HG02973 (cell line): Measurements from ENCODE around the gene UPK2.

Experiments
- ATAC-seq: cut with Tn5 transposase; IDR thresholded peaks from one replicate; pipeline ENCODE4 v1.9.1; 2021; ENCODE audit warnings: moderate library complexity; ENCODE audit not compliant: unreplicated experiment

Gene UPK2

DNA sequence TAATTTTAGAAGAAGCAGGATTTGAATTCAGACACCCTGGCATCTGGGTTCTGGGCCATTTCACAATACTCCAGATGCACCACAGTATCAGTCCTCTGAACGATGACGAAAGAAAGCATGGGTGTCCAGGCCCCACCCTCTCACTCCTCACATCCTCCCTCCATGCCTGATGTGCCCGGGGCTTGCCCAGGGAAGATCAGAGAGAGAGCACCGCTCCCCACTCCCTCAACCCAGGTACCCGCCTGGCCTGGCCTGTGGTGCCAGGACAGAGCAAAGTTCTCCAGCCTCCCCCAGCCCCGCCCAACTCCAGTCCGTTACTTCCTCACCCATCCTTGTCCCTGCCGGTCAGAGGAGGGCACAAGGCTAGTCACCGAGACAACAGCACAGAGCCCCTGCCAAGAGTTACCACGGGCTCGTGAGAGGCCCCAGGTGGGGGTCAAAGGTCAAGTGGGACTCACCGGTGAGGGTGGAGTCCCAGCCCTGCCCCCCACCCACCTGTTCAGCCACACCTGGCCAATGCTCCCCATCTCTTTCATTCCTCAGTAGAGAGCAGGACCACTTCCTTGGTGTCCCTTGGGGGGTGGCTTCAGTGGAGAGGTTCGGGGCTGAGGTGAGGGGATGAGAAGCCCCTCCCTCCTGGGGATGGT, 38.5 kb upstream of the UPK2 start:
- no peak for ATAC-seq

DNA sequence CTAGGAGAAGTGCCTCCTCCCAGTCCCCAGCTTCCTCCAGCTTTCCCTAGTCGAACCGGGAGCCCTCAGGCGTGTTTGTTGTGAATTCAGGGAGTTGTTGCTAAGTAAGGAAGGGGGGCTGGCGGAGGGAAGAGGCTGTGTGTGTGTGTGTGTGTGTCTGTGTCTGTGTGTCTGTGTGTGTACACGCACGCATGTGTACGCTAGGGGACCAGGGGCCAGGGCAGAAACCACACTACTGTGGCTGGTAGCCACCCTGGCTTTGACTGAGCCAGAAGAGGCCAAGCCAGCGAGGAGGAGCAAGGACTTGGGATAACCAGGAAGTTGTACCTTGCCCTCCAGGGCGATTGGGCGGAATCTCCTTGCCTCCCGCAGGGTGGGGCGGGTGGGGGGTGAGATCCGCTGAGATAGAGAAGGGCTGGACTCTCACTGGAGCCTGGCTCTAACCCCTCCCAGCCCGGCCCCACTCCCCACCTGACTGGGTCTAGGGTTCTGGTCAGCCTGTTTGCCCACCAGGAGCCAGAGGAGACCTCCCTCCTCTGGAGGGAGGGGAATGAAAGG, 37.9 kb upstream of the UPK2 start:
- ATAC-seq = no peak

DNA sequence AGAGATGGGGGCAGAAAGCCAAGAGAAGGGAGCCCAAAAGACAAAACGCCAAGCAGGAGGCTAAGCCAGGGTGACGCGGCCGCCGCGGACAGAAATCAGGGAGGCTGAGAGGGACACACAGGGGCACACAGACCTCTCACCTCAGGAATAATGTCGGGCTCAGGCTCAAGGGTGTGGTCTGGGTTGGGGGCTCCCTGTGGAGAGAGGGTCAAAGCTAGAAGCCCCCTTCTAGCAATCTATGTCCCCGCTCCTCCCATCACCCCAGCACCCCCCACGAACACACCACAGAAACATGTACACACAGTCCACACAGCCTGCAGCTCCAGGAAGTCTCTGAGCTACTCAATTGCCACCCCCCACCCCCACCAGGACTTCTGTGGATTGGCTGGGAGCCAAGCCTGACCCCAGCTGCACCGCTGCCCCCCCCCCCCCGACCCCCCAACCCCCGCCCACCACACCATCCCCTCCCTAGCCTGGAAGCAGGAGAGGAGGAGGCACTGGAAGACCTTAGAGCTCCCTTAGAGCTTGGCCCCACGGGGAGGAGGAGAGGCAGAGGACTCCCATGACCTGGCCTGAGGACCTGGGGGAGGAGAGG, 37.3 kb upstream of the UPK2 start:
- ATAC-seq = no peak

DNA sequence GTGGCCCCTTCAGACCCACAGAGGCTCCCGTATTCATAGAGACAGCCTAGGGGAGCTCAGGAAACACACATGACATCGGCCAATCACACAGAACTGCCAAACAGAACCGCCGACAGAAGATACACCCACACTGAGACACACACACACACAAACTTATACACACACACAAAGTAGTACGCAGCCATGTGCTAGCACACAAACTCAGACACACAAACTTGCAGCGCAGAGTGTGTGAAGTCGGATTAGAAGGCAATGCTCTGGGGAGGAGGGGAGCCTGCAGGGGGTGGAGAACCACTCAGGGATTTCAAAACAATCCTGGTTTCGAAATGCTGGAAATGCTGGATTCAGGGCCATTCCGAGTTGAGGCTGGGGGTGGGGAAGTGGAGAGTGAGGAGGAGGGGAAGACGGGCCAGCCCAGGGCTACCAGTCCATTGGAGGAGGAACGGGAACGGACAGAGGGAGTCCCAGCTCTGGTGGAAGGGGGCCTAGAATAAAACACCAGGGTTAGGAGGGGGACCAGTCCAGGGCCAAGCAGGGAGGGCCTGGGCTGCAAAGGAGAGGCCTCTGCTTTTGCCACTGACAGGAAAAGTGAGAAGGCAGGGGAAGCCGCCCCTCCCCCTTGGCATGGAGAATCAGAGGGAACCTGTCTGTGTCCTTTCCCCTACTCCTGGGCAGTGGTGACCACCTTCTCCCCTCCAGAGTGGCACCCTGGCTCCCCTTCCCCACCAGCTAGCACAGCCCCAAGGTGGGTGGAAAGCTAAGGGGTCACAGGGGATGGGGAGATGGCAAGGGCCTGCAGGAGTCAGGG, 34.8 kb upstream of the UPK2 start:
- no peak for ATAC-seq

DNA sequence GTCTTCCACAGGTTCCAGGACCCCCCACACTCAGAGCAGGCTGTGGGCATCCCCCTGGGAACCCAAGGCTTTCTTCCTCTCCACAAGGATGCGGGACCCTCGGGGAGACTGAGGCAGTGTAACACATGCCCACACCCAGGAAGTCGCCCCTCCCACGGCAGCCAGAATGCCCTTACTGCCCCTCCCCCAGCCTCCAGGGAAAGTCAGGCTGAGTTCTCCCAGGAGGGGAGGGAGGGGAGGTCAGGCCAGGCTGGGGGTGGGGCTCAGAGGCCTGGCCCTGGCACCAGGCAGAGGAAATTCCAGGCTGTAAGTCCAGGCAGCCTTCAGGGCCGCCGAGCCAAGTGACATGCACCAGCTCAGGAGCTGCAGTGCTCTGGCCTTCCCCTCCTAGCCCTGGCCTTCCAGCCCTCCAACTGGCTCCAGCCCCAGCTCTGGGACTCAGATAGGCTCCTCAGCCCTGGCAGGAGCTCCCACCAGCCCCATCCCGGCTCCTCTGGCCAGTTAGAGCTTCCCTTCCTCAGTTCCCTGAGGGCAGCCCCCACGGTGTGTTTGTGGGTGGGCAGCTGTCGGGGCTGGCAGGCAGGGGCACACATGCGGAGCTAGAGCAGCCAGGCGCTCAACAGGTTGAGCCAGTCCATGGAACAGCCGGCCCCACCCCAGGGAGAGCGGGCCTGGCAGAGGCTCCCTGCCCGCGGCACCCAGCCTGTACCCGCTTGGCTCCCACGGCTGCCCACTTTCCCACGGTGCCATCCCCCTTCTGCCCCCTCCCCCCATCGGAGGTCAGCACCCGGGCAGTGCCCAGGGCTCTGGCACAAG, 34.0 kb upstream of the UPK2 start:
- ATAC-seq = no peak

DNA sequence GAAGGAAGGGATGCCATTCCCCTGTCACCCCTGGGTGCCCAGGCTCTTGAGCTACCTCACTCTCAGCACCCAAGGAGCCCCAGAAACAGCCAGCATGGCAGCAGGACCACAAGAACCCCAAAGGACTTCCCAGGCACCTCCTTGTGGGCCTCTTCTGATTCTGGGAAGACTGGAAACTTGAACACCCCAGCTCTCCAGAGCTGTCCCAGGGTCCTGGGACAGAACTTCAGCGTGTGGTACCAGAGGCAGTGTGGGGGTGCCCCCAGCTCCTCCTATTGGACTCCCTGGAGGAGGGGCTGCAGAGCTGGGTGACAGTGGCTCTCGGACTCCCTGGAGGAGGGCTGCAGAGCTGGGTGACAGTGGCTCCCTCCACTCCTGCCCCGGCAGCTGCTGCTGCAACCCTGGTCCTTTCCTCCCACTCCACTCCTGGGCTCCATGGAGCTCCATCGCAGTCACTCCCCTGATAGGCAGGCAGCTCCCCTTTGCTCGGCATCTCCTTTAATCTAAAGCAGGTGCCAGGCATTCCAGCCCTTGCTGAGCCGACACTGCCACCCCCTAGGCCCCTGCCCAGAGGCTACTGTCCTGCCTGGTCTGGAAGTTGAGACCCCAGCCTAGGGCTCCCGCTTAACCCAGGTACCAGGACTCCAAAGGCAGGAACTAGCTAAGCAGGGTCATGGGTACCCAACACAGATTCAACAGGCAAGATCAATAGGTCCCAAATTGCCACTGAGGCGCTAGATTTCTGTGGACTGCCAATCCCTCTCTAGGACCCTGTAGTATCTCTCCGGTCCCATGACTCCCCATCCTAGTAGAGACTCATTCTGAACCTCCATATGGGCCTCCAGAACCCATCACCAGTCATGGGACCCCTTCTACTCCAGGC, 33.1 kb upstream of the UPK2 start:
- no peak for ATAC-seq

DNA sequence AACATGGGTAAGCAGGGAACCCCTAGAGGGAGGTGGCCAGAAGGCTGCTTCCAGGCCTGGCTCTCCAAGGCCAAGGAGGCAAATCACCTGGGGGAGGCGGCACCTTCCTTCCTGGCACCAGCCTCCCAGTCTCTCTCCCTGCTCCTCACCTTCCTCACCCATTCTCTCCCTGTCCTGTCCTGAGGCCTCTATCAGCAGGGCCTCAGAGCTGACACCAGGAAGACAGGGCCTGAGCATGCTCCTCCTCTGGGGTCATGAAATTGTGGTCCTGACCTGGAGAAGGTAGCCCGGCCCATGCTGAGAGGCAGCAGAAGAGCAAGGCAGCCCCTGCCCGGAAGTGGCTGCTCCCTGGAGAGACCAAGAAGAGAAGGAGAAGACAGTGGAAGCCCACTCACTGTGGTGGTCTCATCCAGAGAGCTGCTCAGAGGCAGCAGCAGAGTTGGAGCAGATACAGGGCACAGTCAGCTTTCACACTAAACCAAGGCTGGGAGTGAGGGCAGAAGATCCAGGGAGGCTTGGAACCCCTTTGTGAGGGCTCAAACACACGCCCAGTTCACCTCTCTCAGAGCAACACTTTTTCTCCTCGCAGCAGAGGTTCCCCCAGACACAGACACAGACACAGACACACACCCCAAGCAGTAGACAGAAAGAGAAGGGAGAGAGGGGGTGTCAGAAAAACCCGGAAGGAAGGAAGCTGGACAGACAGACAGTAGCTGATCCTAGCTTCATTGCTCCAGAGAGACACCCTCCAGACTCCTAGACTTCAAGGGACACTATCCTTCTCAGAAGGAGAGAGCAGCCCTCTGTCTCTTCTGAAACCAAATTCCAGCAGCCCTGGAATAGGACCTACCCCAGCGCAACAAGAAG, 32.1 kb upstream of the UPK2 start:
- ATAC-seq = no peak

DNA sequence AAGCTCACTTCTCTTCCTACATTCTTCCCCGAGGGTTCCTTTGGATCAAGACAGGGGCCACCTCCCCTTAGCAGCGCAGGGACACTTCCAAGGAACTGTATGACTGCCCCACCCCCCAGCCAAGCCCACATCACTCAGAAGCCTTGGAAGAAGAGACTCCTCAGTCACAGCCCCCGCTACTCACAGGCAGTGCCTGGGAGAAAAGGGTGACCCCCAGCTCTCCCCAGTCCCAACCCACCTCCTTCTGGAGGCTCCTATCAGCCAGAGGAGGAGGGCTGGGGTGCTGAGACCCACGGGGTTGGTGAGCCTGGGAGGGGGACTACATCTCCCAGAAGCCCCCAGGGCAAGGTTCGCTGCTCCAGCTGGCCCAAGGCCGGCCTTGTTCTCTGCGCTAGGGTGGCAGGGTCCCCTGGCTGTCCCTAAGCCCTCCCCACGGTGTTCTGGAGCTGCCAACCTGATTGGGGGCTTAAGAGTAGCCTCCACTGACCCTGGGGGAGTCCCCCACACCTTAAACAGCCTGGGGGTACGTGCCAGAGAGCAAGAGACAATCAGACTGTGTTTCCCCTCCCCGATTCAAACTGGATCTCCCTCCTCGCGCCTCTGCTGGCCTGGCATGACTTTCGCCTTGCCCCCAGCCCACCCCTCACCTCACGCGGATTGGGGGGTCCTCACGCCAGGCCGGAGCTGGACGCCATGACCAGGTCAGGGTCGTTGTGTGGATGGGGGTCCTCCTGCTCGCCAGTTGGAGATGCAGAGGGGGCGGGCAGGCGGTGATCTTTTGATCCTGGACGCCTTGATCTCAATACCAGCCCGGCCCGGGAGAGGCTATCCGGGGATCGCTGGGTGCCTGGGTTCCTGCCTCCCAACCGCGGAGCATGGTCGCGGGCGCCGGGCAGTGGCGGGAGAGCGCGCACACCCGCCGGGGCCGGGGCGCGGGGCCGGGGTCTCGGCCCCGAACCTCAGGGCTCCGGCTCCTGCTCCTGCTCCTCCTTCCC, 31.2 kb upstream of the UPK2 start:
- ATAC-seq = no peak

DNA sequence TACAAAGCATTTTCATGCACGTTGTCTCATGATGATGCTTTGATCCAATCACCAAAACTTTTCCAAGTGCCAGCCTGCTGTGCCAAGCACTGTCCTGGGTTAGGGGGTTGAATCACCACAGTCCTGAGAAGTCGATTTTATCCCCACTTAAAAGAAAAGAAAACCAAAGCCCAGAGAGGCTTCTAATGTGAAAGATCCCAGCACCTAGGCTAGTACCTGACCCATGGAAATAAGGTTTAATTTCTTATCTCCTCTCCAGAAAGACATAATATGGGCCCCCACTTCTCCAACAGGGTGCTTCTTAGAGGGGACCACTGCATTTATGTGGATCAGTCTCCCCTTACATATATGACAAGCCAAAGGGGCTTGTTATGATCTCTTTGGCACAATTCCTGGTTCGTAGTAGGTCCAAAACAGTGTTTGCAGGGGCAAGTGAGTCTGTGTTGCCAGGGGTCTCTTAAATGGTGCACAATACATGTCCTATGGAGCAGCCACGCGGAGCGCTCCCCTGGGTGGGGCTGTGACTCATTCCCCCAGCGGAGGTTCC, 28.5 kb upstream of the UPK2 start:
- no peak for ATAC-seq

DNA sequence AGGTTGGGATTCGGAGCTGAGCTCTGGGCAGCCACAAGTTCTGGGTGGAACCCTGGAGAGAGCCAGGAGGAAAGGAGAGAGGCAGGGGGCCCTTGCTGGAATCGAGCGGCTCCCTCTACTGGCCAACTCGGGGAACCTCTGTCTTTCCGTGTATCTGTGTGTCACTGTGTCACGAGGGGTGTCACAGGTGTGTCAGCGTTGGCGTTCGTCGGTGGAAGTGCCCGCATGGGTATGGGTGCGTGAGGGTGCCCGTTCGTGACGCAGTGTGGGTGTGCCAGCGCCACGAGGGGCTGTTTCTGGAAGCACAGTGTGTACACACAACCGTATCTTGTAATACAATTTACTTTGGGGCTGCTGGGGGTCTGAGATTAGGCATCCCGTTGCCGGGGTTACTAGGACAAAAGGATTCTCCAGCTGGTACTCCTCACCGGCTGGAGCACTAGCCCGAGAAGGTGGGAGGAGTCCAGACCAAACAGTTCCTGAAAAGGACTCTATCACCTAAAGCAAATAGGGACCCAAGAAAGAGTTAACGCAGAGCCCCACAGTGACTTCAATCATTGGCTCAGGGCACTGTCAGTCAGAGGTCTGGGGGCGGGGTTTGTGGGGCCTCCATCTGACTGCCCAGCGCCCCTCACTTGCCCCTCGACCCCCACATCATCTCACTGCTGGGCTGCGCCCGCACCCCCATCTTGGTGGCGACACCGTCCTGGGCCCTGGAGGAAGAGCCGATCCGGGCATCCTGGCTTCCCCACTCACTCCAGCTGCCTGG, 27.8 kb upstream of the UPK2 start:
- ATAC-seq = peak; percentile 37

DNA sequence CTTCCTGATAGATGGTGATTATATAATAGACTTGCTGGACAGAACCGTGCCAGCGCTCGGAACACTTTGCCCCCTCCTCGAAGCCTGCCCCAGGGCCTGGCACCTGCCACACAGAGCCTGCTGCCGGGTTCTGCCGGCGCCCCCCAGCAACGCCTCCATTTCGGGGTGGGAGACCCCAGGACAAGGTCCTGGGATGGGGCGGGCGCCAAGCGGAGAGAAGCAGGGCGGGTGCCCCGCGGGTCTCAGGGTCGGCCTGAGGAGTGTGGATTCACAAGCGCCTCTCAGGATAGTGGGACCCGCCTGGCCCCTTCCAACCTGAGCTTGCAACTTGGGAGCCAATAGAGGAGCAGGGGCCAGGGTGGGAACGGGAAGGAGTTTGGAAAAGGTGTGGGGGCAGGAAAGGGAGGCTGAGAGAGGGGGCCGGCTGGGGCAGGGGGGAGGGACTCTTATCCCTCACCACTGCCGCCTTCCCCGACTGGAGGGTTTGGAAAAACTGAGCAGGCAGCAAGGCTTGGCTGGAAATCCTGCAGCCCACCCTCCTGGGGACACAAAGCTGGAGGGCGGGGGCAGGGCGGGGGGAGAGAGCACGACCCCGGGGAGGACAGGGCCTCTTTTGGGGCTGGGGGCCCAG, 27.1 kb upstream of the UPK2 start:
- no peak for ATAC-seq

DNA sequence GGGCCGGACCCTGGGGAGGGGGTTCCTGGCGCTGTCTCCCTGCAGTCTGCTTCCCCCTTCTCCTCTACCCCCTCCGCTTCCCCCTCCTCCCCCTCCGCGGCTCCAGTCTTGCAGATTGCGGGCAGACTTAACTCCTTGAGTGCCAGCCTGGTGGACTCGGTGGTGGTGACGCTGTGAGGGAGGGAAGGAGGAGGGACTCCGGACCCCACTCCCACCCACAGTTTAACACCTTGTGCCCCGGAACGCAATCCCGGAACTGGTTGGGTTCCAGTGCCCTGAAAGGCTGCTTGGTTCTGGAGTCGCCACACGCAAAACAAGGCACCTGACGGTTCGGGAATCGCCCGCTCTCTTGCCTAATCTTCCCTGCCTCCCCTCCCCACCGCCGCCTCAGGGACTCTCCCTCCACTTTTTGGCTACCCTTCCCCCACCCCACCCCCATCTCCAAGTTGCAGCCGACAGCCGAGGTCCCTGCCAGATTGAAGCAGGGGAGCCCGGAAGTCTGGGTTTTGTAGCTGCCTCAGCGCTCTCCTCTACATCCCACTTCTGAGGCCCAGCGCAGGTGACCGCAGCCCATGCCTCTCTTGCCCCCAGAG, 26.5 kb upstream of the UPK2 start:
- no peak for ATAC-seq

DNA sequence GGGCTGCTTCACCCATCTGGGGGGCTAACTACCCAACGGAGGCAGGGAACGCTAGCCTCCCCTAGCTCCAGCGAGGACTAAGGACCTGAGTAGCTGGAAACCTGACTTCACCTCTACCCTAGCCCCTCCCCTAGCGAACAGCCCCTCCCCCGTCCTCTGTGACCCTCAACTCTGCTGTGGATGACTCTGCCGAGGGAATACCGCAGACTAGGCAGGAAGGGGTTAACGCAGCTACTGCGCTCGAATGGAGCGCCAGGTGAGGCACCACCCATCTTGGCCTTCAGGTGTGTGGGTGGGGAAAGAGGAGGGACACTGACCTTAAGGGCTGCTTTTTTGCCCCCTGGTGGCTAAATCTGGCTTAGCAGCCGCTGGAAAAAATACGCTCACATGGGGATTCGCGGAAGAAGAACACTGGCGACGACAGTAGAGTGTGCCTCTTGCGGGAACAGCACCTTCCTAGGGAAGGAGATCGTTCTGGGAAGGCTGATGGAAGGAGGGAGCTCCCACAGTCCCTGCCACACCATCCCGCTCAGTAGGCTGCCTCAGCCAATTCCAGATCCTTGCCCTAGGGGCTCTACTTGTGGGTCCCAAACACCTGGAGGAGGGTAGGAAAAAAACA, 25.9 kb upstream of the UPK2 start:
- no peak for ATAC-seq

DNA sequence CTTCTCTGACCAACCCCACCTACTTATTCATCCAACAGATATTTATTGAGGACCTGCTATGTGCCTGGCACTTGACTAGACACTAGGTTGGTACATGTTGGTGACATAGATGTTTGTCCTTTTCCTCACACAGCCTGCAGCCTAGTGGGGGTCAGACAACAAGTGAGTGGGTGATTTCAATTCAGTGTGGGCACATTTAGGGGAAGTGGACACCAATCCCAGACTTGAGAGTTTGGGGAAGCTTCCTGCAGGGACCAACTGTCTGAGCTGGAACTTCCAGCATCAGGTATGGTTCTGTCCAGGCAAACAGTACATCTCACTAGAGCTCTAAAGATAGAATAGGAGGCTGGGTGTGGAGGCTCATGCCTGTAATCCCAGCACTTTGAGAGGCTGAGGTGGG, 24.5 kb upstream of the UPK2 start:
- no peak for ATAC-seq

DNA sequence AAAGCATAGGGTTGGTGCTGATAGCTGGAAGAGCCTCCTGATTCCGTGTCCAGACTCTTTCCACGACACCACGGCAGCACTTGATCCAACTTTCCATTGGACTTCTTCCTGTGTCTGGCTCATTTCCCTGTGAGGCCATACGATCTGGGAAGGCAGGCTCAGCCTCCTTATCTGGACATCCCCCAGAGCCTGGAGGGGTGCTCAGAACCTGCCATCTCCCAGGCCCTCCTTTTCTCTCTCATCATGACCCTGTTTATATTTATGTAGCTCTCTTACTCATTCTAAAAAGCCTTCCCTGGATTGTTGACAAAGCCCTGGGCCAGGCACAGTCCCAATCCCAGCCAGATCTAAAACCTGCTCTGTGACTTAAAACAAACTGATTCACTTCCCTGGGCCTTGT, 22.6 kb upstream of the UPK2 start:
- ATAC-seq = no peak

DNA sequence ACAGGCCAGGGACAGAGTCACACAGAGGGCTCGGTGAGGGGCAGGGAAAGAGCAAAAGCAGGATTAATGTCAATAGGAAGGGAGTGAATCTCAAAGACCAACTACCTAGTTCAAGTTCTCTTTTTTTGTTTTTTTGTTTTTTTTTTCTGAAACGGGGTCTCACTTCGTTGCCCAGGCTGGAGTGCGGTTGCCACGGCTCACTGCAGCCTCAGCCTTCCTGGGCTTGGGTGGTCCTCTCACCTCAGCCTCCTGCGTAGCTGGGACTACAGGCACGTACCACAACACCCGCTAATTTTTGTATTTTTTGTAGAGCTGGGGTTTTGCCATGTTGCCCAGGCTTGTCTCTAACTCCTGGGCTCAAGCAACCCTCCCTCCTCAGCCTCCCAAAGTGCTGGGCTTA, 20.7 kb upstream of the UPK2 start:
- ATAC-seq = no peak
